Measurements from ENCODE around the gene FREM2.

The FREM2 gene

GRCh38 chr13:38767506-38768265, 80.8 kb downstream of the FREM2 start:
- no peak for DNase-seq (ENCODE audit: low spot score)
- no peak for TF ChIP-seq CTCF (IDR thresholded peaks at IDR 0.05)
- Histone ChIP-seq H3K27ac (no peak overlapping the region), H3K4me3 (no peak overlapping the region)

- DNase-seq (ENCODE audit: low spot score) = no peak
- TF ChIP-seq CTCF (IDR thresholded peaks at IDR 0.05) = no peak
- H3K27ac ChIP-seq = no peak overlapping the region
- H3K4me3 ChIP-seq = no peak overlapping the region
Measured at GRCh38 chr13:38769526-38769925, 82.6 kb downstream of the FREM2 start.

GRCh38 chr13:38775085-38775484, 88.2 kb downstream of the FREM2 start:
- TF ChIP-seq CTCF (IDR thresholded peaks at IDR 0.05) = no peak
- DNase-seq (ENCODE audit: low spot score) = no peak
- Histone ChIP-seq H3K4me3 (no peak overlapping the region), H3K27ac (no peak overlapping the region)

- no peak overlapping the region for H3K4me3 ChIP-seq
- DNase-seq (ENCODE audit: low spot score) = no peak
- no peak overlapping the region for H3K27ac ChIP-seq
- TF ChIP-seq CTCF (IDR thresholded peaks at IDR 0.05) = no peak
Measured at GRCh38 chr13:38777347-38778119, 90.7 kb downstream of the FREM2 start.

GRCh38 chr13:38781539-38781938, 94.7 kb downstream of the FREM2 start:
- TF ChIP-seq CTCF (IDR thresholded peaks at IDR 0.05) = no peak
- no peak overlapping the region for H3K4me3 ChIP-seq
- no peak overlapping the region for H3K27ac ChIP-seq
- no peak for DNase-seq (ENCODE audit: low spot score)

GRCh38 chr13:38784036-38784880, 97.4 kb downstream of the FREM2 start:
- no peak for TF ChIP-seq CTCF (IDR thresholded peaks at IDR 0.05)
- no peak for DNase-seq (ENCODE audit: low spot score)
- no peak overlapping the region for H3K4me3 ChIP-seq
- no peak overlapping the region for H3K27ac ChIP-seq

Data from coronary artery (tissue), 2 donors.